NOMO-1 (cell line): ENCODE data around the gene TMEM132C.

Source experiments
- DNase-seq, 2 experiments: peaks; one replicate each; lab custom pipeline; 2025; ENCODE audit not compliant: unreplicated experiment in 2 of 2; lab: John Stamatoyannopoulos, UW

Gene TMEM132C

GRCh38 chr12:128402486-128403243 lies 135.7 kb downstream of the TMEM132C start:
- no peak for DNase-seq

- no peak for DNase-seq
Observed at GRCh38 chr12:128408669-128409068, 141.7 kb downstream of the TMEM132C start.

GRCh38 chr12:128415036-128415560 lies 148.1 kb downstream of the TMEM132C start:
- no peak for DNase-seq

GRCh38 chr12:128418944-128419343 lies 152.0 kb downstream of the TMEM132C start:
- no peak for DNase-seq

- DNase-seq = no peak
Observed at GRCh38 chr12:128420163-128420562, 153.2 kb downstream of the TMEM132C start.

- DNase-seq = no peak
Observed at GRCh38 chr12:128421375-128421774, 154.4 kb downstream of the TMEM132C start.

GRCh38 chr12:128423205-128423604 lies 156.2 kb downstream of the TMEM132C start:
- DNase-seq = no peak

GRCh38 chr12:128424931-128425431 lies 158.0 kb downstream of the TMEM132C start:
- no peak for DNase-seq

GRCh38 chr12:128425666-128426331 lies 158.8 kb downstream of the TMEM132C start:
- no peak for DNase-seq

- no peak for DNase-seq
Observed at GRCh38 chr12:128426511-128426910, 159.5 kb downstream of the TMEM132C start.

- DNase-seq = no peak
Observed at GRCh38 chr12:128439796-128440195, 172.8 kb downstream of the TMEM132C start.

- no peak for DNase-seq
Observed at GRCh38 chr12:128442096-128442495, 175.1 kb downstream of the TMEM132C start.

- DNase-seq = no peak
Observed at GRCh38 chr12:128444598-128444997, 177.6 kb downstream of the TMEM132C start.

- no peak for DNase-seq
Observed at GRCh38 chr12:128445415-128446127, 178.6 kb downstream of the TMEM132C start.

- no peak for DNase-seq
Observed at GRCh38 chr12:128449146-128449894, 182.3 kb downstream of the TMEM132C start.

GRCh38 chr12:128450810-128451209 lies 183.8 kb downstream of the TMEM132C start:
- no peak for DNase-seq

- no peak for DNase-seq
Observed at GRCh38 chr12:128455851-128456250, 188.9 kb downstream of the TMEM132C start.

GRCh38 chr12:128456922-128457321 lies 190.0 kb downstream of the TMEM132C start:
- no peak for DNase-seq

GRCh38 chr12:128458301-128458974 lies 191.5 kb downstream of the TMEM132C start:
- no peak for DNase-seq

GRCh38 chr12:128459067-128459466 lies 192.1 kb downstream of the TMEM132C start:
- no peak for DNase-seq
